ENCODE measurements around the gene CDH13.

Gene CDH13

GRCh38 chr16:83686726-83687125 is 1060.0 kb downstream of the CDH13 start:
- TF ChIP-seq POLR2AphosphoS5 (IDR thresholded peaks at IDR 0.05; ENCODE audit: borderline replicate concordance, low read depth, low read length) = no peak
- no peak for TF ChIP-seq EZH2 (IDR thresholded peaks at IDR 0.05)
- TF ChIP-seq FOXP2 (optimal IDR thresholded peaks at IDR 0.05; ENCODE audit: control extremely low read depth, extremely low read length, insufficient read depth) = no peak
- H3K9ac ChIP-seq (ENCODE audit: insufficient read length) = no peak overlapping the region
- no peak overlapping the region for H3K27ac ChIP-seq

GRCh38 chr16:83689385-83689831 is 1062.6 kb downstream of the CDH13 start:
- Histone ChIP-seq H3K36me3 (ENCODE audit: insufficient read depth, low read length) (no peaks in the 10 kb centered on the region), H3K9me3 (ENCODE audit: low read depth, low read length) (no peaks in the 10 kb centered on the region), H3K27ac (no peak overlapping the region), H3K9ac (ENCODE audit: insufficient read length) (no peak overlapping the region), H3K4me3 (no peak overlapping the region)
- TF ChIP-seq EZH2 (IDR thresholded peaks at IDR 0.05) (no peak), FOXP2 (optimal IDR thresholded peaks at IDR 0.05; ENCODE audit: control extremely low read depth, extremely low read length, insufficient read depth) (no peak), POLR2AphosphoS5 (IDR thresholded peaks at IDR 0.05; ENCODE audit: borderline replicate concordance, low read depth, low read length) (no peak)
- DNase-seq (ENCODE audit: low read depth, low spot score) = no peak

More at GRCh38 chr16:83686726-83687125, 1060.0 kb downstream of the CDH13 start:
- DNase-seq (ENCODE audit: low read depth, low spot score) = no peak
- H3K36me3 ChIP-seq (ENCODE audit: insufficient read depth, low read length) = no peaks in the 10 kb centered on the region
- H3K4me3 ChIP-seq = no peak overlapping the region
- no peaks in the 10 kb centered on the region for H3K9me3 ChIP-seq (ENCODE audit: low read depth, low read length)

GRCh38 chr16:83692224-83692623 is 1065.5 kb downstream of the CDH13 start:
- DNase-seq (ENCODE audit: low read depth, low spot score) = no peak
- Histone ChIP-seq H3K36me3 (ENCODE audit: insufficient read depth, low read length) (no peaks in the 10 kb centered on the region), H3K9ac (ENCODE audit: insufficient read length) (no peak overlapping the region), H3K27ac (no peak overlapping the region), H3K4me3 (no peak overlapping the region), H3K9me3 (ENCODE audit: low read depth, low read length) (no peaks in the 10 kb centered on the region)
- TF ChIP-seq FOXP2 (optimal IDR thresholded peaks at IDR 0.05; ENCODE audit: control extremely low read depth, extremely low read length, insufficient read depth) (no peak), EZH2 (IDR thresholded peaks at IDR 0.05) (no peak), POLR2AphosphoS5 (IDR thresholded peaks at IDR 0.05; ENCODE audit: borderline replicate concordance, low read depth, low read length) (no peak)

DNA sequence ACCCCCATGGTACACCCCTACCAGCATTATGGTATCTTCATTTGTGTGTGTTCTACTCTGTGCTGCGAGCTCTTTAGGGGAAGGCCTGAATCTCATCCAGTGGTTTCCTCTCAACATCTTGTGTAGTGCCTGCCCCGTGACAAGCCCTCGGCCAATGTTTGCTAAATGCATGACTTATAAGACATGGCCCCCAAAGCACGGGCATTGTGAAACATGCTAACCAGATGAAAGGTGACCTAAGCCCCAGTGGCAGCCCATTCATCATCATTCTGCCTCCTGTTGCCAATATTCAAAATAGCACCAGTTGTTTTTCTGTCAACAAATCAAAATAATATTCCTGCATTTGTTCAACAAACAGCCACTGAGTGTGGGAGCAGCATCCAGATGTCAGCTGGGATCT is 1072.2 kb downstream of the CDH13 start:
- Histone ChIP-seq H3K9me3 (ENCODE audit: low read depth, low read length) (no peaks in the 10 kb centered on the region), H3K4me3 (no peak overlapping the region), H3K36me3 (ENCODE audit: insufficient read depth, low read length) (no peaks in the 10 kb centered on the region), H3K27ac (no peak overlapping the region), H3K9ac (ENCODE audit: insufficient read length) (no peak overlapping the region)
- TF ChIP-seq POLR2AphosphoS5 (IDR thresholded peaks at IDR 0.05; ENCODE audit: borderline replicate concordance, low read depth, low read length) (no peak), FOXP2 (optimal IDR thresholded peaks at IDR 0.05; ENCODE audit: control extremely low read depth, extremely low read length, insufficient read depth) (no peak), EZH2 (IDR thresholded peaks at IDR 0.05) (no peak)
- no peak for DNase-seq (ENCODE audit: low read depth, low spot score)

- Histone ChIP-seq H3K4me3 (no peak overlapping the region), H3K9ac (ENCODE audit: insufficient read length) (no peak overlapping the region), H3K36me3 (ENCODE audit: insufficient read depth, low read length) (no peaks in the 10 kb centered on the region), H3K27ac (no peak overlapping the region), H3K9me3 (ENCODE audit: low read depth, low read length) (no peaks in the 10 kb centered on the region)
- DNase-seq (ENCODE audit: low read depth, low spot score) = no peak
- TF ChIP-seq POLR2AphosphoS5 (IDR thresholded peaks at IDR 0.05; ENCODE audit: borderline replicate concordance, low read depth, low read length) (no peak), EZH2 (IDR thresholded peaks at IDR 0.05) (no peak), FOXP2 (optimal IDR thresholded peaks at IDR 0.05; ENCODE audit: control extremely low read depth, extremely low read length, insufficient read depth) (no peak)
Observed at GRCh38 chr16:83699817-83700216, 1073.0 kb downstream of the CDH13 start.

DNA sequence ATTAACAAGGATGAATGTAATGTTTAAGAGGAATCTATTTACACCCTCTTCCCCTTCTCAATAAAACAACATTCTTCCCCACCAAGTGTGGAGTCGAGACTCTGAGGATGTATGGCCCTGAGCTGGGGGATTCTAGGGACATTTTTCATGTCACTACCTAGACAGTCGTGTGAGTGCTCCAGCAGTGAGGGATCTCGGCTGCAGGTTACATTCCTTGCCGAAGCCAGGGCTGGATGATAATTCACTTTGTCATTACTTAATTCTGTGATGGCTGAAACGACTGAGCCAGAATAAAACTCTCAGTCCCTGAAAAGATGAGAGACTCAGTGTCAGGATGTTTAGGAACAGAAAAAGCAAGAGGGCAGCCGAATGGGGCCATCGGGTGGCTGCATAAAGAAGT is 1074.1 kb downstream of the CDH13 start:
- no peak for DNase-seq (ENCODE audit: low read depth, low spot score)
- H3K36me3 ChIP-seq (ENCODE audit: insufficient read depth, low read length) = no peaks in the 10 kb centered on the region
- no peak overlapping the region for H3K4me3 ChIP-seq
- TF ChIP-seq EZH2 (IDR thresholded peaks at IDR 0.05) = no peak
- TF ChIP-seq POLR2AphosphoS5 (IDR thresholded peaks at IDR 0.05; ENCODE audit: borderline replicate concordance, low read depth, low read length) = no peak
- no peak for TF ChIP-seq FOXP2 (optimal IDR thresholded peaks at IDR 0.05; ENCODE audit: control extremely low read depth, extremely low read length, insufficient read depth)
- H3K9ac ChIP-seq (ENCODE audit: insufficient read length) = no peak overlapping the region
- no peaks in the 10 kb centered on the region for H3K9me3 ChIP-seq (ENCODE audit: low read depth, low read length)
- H3K27ac ChIP-seq = no peak overlapping the region

DNA sequence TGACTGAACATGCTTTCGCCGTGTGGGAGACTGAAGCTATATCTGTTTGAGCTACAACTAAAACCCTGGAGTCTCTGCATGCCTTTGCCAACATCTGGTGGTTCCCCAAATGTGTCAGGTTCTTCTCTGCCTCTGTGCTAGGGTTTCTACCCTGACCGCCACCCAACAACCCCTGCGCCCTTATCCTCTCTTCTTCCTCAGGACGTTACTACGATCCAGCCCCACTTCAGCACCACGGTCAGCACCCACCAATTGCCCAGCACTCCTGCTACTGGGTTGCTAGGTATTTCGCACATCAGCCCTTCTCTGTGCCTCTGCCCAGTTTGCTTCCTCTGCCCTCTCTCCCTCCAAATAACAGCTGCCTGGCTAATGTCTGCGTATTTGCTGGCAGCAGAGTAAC is 1074.7 kb downstream of the CDH13 start:
- Histone ChIP-seq H3K27ac (no peak overlapping the region), H3K4me3 (no peak overlapping the region), H3K36me3 (ENCODE audit: insufficient read depth, low read length) (no peaks in the 10 kb centered on the region), H3K9me3 (ENCODE audit: low read depth, low read length) (no peaks in the 10 kb centered on the region), H3K9ac (ENCODE audit: insufficient read length) (no peak overlapping the region)
- no peak for DNase-seq (ENCODE audit: low read depth, low spot score)
- no peak for TF ChIP-seq FOXP2 (optimal IDR thresholded peaks at IDR 0.05; ENCODE audit: control extremely low read depth, extremely low read length, insufficient read depth)
- TF ChIP-seq EZH2 (IDR thresholded peaks at IDR 0.05) = no peak
- TF ChIP-seq POLR2AphosphoS5 (IDR thresholded peaks at IDR 0.05; ENCODE audit: borderline replicate concordance, low read depth, low read length) = no peak

DNA sequence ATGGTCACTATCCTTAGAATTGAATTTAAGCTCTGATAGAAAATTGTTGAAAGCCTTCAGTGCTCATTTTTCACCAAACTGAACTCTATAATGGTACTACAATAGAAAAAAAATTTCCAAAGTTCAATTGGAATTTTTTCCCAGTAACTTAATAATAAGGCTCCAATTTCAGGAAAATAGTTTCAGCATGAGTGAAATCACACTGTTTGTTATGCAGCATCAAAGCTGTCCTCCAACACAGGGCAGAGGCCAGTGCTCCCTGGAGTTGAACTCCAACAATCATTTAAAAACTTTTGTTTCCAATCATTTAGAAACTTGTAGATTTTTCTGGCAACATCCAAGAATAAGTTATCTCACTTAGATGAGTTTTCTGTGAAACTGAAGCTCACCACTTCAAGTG is 1077.9 kb downstream of the CDH13 start:
- no peak for DNase-seq (ENCODE audit: low read depth, low spot score)
- H3K9me3 ChIP-seq (ENCODE audit: low read depth, low read length) = no peaks in the 10 kb centered on the region
- no peaks in the 10 kb centered on the region for H3K36me3 ChIP-seq (ENCODE audit: insufficient read depth, low read length)
- H3K4me3 ChIP-seq = no peak overlapping the region
- H3K27ac ChIP-seq = no peak overlapping the region
- H3K9ac ChIP-seq (ENCODE audit: insufficient read length) = no peak overlapping the region
- TF ChIP-seq POLR2AphosphoS5 (IDR thresholded peaks at IDR 0.05; ENCODE audit: borderline replicate concordance, low read depth, low read length) (no peak), EZH2 (IDR thresholded peaks at IDR 0.05) (no peak), FOXP2 (optimal IDR thresholded peaks at IDR 0.05; ENCODE audit: control extremely low read depth, extremely low read length, insufficient read depth) (no peak)

GRCh38 chr16:83705856-83706255 is 1079.1 kb downstream of the CDH13 start:
- DNase-seq (ENCODE audit: low read depth, low spot score) = no peak
- TF ChIP-seq EZH2 (IDR thresholded peaks at IDR 0.05) (no peak), POLR2AphosphoS5 (IDR thresholded peaks at IDR 0.05; ENCODE audit: borderline replicate concordance, low read depth, low read length) (no peak)
- H3K9ac ChIP-seq (ENCODE audit: insufficient read length) = no peak overlapping the region
- no peaks in the 10 kb centered on the region for H3K9me3 ChIP-seq (ENCODE audit: low read depth, low read length)
- H3K4me3 ChIP-seq = no peak overlapping the region
- no peaks in the 10 kb centered on the region for H3K36me3 ChIP-seq (ENCODE audit: insufficient read depth, low read length)
- H3K27ac ChIP-seq = no peak overlapping the region

All from SK-N-MC (cell line).